ENCODE measurements around the gene EIF6.

EIF6 gene

GRCh38 chr20:35312318-35312717, 27.7 kb upstream of the EIF6 start:
- no peak for DNase-seq (ENCODE audit: low read depth in 2 of 2)

GRCh38 chr20:35311822-35312221, 27.2 kb upstream of the EIF6 start:
- no peak for DNase-seq (ENCODE audit: low read depth in 2 of 2)

GRCh38 chr20:35311409-35311808, 26.8 kb upstream of the EIF6 start:
- peak; percentile 57 to 76 for DNase-seq (ENCODE audit: low read depth in 2 of 2)

- no peak for DNase-seq (ENCODE audit: low read depth in 2 of 2)
Measured at GRCh38 chr20:35307666-35308653, 23.4 kb upstream of the EIF6 start.

GRCh38 chr20:35306931-35307517, 22.5 kb upstream of the EIF6 start:
- DNase-seq (ENCODE audit: low read depth in 2 of 2): no peak

- DNase-seq (ENCODE audit: low read depth in 2 of 2): peak; percentile 84 to 90
Measured at GRCh38 chr20:35305682-35306556, 21.3 kb upstream of the EIF6 start.

- DNase-seq (ENCODE audit: low read depth in 2 of 2): no peak
Measured at GRCh38 chr20:35304956-35305355, 20.4 kb upstream of the EIF6 start.

- DNase-seq (ENCODE audit: low read depth in 2 of 2): peak; percentile 75 to 77
Measured at GRCh38 chr20:35303735-35304491, 19.3 kb upstream of the EIF6 start.

- no peak for DNase-seq (ENCODE audit: low read depth in 2 of 2)
Measured at GRCh38 chr20:35303382-35303734, 18.8 kb upstream of the EIF6 start.

GRCh38 chr20:35302421-35303335, 18.1 kb upstream of the EIF6 start:
- no peak for DNase-seq (ENCODE audit: low read depth in 2 of 2)

GRCh38 chr20:35301426-35301825, 16.9 kb upstream of the EIF6 start:
- no peak for DNase-seq (ENCODE audit: low read depth in 2 of 2)

- DNase-seq (ENCODE audit: low read depth in 2 of 2): no peak
Measured at GRCh38 chr20:35300469-35301262, 16.1 kb upstream of the EIF6 start.

GRCh38 chr20:35299780-35300179, 15.2 kb upstream of the EIF6 start:
- DNase-seq (ENCODE audit: low read depth in 2 of 2): no peak

GRCh38 chr20:35298264-35298663, 13.7 kb upstream of the EIF6 start:
- DNase-seq (ENCODE audit: low read depth in 2 of 2): no peak

GRCh38 chr20:35297740-35298139, 13.2 kb upstream of the EIF6 start:
- DNase-seq (ENCODE audit: low read depth in 2 of 2): no peak

- no peak for DNase-seq (ENCODE audit: low read depth in 2 of 2)
Measured at GRCh38 chr20:35297155-35297554, 12.6 kb upstream of the EIF6 start.

GRCh38 chr20:35296101-35296554, 11.6 kb upstream of the EIF6 start:
- no peak for DNase-seq (ENCODE audit: low read depth in 2 of 2)

GRCh38 chr20:35295674-35296073, 11.1 kb upstream of the EIF6 start:
- DNase-seq (ENCODE audit: low read depth in 2 of 2): no peak

GRCh38 chr20:35295058-35295457, 10.5 kb upstream of the EIF6 start:
- DNase-seq (ENCODE audit: low read depth in 2 of 2): no peak
